ENCODE measurements around the gene ANKFY1. TPM values are rescaled to one million over a fixed set of nuclear protein-coding genes. Genes with fewer than 3 reads are reported as not detected.
A peak's percentile ranks its signal among the peaks of the same experiment; 100 is the strongest.
"Not testable (repeated sequence)": the region's sequence is repeated elsewhere in the genome, so short reads cannot be mapped to it uniquely, and the experiment has no call there.

The ANKFY1 gene
- total RNA-seq, 1 experiment from 2014 or later, result 15.4 TPM

DNA sequence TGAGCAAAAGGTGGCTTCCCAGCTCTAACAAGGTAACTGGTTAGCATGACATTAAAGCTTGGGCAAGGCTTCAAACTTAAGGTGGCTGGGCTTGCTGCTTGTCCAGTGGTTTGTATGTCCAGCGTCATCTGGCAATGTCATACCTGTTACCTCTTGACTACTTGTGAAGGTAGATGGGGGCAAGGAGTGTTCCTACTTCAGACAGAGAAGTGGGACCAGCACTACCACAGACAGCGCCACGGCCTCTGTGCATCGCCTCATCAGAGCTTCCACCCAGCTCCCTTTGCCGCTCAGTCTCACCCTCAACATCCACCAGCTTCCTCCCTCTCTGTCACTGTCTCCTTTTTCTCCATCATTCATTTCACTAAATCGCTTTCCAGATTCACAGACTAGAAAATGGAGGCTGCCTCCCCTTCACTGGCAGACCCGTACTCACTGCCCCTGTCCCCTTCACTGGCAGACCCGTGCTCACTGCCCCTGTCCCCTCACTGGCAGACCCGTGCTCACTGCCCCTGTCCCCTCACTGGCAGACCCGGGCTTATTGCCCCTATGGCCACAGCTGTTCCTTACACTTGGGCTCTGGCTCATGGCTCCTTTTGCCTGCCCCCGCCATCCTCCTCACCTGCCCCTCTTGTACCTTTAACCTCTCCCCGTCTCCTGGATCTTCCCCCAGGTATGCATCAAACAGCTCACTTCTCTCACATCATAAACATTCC lies 106.0 kb downstream of the ANKFY1 start:
- no peak for DNase-seq (ENCODE audit: low spot score)

DNA sequence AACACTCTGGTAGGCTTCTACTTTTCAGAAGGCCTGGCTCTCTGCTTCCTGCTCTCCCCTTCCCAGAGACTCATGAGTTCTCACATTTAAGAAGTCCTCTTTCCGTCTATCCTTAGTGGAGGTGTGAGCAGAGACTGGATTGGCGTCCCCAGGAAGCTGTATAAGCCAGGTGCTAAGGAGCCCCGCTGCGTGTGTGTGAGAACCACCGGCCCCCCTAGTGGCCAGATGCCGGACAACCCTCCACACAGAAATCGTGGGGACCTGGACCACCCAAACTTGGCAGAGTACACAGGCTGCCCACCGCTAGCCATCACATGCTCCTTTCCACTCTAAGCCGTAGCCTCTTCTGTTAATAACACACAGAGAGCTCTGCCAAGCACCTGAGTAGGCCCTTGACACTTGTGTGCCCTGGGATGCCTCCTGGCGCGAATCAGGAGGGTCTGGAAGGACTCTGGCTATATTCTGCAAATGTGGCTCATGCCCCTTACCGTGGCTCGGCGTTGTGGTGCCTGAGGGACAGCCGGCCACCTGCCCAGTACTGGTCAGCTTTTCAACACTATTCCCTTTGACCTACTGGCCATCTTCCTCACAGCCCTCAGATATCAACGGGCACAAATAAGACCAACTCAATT lies 106.9 kb downstream of the ANKFY1 start:
- no peak for DNase-seq (ENCODE audit: low spot score)

DNA sequence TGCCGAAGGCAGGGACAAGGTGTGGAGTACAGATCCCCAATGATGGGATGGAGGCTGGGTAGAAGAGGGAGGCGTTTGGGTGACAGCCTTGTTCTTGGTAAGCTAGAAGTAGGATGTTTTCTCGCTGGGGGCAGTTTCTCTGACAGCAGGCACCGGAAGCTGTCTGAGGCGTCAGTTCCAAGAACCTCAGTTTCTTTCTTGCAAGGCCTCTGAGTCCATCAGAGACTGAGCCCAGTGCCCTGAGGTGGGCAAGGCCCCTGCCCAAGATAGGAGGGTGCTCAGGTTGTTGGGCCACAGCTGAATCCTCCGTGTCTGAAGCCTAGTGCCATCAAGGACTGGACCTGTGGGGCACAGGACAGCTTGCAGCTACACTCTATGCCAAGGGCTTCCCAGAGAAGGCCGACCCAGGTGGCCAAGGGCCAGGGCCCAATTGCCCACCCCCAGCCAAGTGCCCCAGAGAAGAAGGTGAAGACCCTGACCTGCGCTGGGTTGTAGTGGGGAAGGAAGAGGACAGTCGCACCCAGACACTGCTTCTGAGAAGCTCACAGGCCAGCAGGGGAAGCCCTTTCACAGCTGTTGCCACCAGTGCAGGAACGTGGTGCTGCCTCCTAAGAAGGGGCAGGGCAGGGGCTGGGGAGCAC lies 107.7 kb downstream of the ANKFY1 start:
- DNase-seq (ENCODE audit: low spot score), result no peak

DNA sequence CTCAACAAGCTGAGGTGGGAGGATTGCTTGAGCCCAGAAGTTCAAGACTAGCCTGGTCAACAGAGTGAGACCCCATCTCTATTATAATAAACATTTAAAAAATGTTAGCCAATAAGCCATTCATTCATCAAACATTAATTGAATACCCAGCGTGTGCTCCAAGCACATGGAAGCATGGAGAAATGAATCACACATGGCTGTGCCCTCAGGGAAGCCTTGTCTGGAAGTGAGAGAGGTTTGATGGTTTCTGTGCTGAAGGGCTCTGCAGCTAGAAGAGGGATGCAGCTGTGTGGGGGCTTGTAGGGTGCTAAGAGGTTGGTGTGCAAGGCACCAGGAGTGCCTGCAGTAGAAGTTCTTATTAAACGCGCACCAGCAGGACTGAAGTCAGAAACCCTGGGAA lies 109.6 kb downstream of the ANKFY1 start:
- no peak for DNase-seq (ENCODE audit: low spot score)

DNA sequence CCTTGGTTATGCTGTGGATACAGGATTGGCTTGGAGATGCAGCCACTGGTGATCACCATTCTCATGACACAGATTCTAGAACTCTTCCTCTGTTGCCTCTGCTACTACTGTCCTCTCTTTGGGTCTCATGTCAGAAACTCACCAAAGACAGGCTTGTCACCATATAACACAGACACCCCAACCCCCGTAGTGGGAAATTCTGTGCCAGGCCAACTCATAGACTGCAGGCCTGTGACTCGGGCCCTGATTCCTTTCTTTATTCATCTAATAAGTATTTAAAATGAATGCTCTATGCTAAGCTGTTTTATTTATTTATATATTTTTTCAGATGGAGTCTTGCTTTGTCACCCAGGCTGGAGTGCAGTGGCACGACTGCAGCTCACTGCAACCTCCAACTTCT lies 111.3 kb downstream of the ANKFY1 start:
- no peak for DNase-seq (ENCODE audit: low spot score)

DNA sequence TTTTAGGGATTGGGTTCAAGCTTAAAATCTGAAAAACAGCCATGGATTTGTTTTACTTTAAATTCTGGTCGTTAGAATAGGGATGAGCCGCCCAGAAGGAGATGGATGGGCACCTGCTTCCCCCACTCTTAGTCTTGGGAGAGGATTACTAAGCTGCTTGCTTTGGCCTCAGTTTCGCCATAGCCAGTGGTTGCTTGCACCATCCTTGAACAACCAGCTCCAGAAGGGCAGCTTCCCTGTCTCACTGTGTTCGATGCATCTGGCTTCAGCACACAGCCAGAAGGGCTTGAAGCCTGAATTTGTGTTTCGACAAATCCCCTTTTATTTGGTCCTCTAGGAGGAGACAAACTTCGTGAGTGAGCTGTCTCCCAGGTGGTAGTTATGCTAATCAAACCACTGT lies 113.7 kb downstream of the ANKFY1 start:
- no peak for DNase-seq (ENCODE audit: low spot score)

DNA sequence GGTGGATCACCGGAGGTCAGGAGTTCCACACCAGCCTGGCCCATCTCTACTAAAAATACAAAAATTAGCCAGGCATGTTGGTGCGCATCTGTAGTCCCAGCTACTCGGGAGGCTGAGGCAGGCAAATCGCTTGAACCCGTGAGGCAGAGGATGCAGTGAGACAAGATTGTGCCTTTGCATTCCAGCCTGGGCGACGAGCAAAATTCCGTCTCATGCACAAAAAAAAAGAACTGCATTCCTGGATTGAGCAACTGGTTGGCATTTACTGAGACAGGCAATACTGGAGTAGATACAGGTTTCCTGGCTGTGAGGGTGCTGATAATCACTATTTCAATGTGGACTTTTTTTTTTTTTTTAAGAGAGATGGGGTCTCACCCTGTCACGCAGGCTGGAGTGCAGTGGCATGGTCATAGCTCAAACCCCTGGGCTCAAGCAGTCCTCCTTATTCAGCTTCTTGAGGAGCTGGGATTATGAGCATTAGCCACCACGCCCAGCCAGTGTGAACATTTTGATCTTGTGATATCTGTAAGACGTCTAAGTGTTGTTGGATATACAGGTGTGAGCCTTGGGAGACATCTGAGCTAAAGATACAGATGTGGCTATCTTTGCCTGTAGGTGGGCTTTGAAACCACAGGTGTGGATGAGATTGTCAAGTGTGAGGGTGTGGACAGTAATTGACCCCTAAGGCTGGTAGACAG lies 115.0 kb downstream of the ANKFY1 start:
- DNase-seq (ENCODE audit: low spot score), result no peak

DNA sequence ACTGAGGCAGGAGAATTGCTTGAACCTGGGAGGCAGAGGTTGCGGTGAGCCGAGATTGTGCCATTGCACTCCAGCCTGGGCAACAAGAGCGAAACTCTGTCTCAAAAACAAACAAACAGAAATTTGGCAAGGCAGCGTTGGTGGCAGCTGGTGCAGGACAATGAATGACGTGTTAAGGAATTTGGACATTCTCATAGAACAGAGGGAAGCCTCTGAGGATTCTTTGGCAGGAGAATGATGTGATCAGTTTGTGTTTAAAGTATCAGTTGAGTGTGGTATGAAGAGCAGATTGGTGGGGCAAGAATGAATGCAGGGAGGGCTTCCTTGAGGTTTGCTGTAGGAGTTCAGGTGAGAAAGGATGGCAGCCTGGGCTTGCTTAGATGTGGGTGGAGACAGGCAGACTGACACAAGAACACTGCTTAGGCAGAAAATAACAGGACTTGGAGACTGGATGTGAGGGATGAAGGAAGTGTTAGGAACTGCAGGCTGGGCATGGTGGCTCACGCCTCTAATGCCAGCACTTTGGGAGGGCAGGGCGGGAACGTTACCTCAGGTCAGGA lies 115.9 kb downstream of the ANKFY1 start:
- DNase-seq (ENCODE audit: low spot score), result no peak

DNA sequence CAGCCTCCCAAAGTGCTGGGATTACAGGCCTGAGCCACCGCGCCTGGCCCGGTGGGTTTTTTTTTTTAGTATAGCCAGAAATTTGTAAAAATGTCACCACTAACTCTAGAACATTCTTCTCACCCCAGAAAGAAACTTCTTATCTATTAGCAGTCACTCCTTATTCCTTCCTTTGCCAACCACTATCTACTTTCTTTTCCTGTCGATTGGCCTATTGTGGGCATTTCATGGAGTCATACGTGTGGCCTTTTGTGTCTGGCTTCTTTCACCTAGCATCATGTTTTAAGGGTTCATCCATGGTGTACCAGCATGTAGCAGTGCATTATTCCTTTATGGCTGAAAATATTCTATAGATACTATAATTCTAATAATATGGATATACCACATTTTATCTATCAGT lies 117.1 kb downstream of the ANKFY1 start:
- DNase-seq (ENCODE audit: low spot score), result no peak

DNA sequence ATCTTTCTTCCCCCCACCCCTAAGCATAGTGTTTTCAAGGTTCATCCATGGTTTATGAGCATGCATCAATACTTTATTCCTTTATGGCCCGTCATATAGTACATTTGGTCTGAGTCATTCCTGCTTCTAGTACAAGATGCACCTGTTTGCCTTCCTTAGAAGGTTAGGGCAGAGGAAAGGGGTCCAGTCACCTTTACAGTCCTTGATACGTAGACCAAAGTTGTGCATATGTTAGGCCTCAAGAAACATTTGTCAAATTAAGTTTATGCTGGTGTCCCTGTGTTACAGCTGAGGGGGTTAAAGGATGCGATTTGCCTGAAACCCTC lies 119.4 kb downstream of the ANKFY1 start:
- peak; percentile 4 for DNase-seq (ENCODE audit: low spot score)

DNA sequence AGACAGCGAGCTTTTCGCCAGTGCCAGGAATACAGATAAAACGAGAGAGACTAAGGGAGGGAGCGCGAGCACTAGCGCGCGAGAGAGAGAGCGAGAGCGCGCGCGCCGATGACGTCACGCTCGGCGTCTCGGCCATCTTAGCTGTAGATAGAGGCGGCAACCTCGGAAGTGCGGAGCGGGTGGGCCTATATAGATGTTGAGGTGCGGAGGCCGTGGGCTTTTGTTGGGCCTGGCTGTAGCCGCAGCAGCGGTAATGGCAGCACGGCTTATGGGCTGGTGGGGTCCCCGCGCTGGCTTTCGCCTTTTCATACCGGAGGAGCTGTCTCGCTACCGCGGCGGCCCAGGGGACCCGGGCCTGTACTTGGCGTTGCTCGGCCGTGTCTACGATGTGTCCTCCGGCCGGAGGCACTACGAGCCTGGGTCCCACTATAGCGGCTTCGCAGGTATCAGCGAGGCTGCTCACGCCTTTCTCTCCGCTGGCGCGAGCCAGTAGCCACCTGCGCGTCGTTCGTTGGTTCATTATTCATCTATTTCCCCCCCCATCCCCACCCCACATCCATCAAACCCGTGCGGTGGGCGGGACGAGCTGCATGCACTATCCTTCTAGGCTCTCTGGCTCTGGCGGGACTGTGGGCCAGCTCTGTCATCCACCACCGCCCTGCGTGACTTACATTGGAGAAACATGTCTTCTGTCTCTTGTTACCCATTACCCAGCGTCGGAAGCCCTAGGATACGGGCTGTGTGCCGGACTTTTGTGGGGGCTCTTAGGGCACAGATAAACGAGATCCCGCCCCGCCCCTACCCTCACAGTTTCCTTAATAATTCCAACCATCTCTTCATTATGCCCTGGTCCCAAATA lies 120.0 kb downstream of the ANKFY1 start:
- peak; percentile 87 for DNase-seq (ENCODE audit: low spot score)

DNA sequence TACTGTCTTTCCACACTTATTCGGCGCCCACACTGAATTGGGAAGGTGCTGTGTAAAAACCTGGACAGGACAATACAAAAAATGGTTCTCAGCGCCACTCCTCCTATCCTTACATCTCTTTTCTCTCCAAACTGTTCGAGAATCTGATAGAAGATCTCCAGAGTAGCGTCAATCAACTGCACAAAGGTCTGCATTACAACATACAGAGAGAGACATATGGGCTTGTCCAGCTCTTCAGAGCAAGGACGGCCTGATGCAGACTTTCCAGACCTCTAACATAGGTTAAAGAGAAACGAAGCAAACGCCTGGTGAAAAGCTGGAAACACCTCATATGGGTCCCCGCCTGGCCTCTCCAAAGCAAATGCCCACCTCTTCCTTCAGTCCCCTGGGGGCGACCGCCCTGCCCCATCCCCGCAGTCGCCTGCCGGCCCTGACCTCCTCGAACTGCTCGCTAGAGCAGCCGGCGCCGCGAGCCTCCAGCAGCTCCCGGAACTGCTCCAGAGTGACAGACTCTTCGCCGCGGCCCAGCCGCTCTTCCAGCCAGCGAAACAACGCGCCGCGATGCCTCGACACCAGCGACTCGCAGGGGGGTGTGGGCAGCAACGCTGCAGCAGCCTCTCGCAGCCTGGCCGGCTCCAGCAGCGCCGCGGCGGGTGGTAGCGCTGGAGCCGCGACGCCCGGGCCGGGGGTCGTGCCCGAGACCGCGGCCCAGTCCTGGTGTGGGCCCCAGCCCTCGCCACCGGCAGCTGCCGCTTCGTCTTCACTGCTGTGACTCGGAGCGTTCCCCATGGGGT lies 121.5 kb downstream of the ANKFY1 start:
- DNase-seq (ENCODE audit: low spot score), result peak; percentile 25

DNA sequence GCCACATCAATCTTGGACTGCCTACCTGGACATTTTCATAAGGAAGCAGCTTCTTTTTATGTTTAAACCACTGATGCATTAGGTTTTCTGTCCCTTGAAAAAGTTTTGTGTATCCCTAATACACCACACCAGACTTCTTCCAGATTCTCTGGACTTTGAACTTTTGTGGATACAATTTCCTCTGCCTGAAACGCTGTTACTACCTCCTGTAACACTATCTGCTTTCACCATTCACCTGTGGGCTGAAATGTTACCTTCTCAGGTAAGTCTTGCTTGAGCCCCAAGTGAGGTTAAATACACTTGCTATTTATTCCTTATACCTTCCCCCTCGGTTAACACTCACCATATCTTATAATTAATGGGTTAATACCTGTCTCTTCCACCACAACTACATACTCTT lies 123.7 kb downstream of the ANKFY1 start:
- no peak for DNase-seq (ENCODE audit: low spot score)

DNA sequence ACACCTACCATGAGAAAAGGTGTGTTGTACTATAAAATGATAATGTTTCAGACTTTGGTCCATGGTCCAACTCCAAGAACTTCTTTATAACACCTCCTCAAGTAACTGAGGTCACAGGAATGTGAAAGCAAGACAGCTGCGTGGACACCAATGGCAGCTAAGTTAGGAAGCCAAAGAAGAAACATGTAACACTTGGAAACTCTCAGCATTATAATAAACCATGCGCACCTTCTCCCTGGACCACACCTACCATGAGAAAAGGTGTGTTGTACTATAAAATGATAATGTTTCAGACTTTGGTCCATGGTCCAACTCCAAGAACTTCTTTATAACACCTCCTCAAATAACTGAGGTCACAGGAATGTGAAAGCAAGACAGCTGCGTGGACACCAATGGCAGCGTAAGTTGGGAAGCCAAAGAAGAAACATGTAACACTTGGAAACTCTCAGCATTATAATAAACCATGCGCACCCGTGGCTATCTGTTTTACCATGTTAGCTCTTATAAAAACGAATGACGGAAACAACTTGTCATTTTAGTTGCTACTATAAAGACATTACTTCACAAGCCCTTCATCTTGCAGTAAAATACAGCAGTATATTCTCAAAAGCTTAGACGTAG lies 124.8 kb downstream of the ANKFY1 start:
- DNase-seq (ENCODE audit: low spot score), result not testable (repeated sequence)

DNA sequence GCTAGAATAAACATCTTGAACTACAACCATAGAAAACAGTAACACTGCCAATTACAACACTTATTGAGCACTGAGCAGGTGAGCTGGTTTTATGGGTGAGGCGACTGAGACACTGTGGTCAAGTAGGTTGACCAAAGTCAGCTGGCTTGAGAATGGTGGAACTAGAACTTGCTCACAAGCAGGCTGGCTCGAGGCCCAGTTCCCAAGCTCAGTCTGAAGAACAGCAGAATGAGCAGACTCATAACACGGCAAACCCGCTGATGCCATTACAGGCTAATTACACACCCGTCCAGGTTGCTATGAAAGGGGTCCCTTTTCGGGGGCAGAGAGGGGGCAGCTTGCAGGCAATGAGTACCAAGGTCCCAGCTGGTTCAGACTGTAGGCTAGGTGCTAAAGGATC lies 127.4 kb downstream of the ANKFY1 start:
- no peak for DNase-seq (ENCODE audit: low spot score)

DNA sequence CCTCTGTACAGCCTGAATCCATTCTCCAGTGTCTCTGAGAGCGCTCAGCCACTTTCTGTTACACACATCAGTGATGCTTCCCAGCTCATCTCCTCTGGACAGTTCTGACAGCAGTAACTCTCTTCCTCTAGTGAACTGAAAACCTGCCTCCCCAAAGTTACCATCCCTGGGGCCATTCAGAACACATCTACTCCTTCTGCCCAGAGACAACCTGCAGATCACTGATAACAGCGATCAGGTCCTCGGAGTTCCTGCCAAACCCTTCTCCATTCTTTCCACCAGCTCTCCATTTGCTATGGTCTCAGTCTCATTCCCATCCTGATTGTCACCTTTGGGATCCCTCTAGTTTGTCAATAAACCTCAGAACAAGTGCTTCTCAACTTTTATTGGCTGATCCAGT lies 128.3 kb downstream of the ANKFY1 start:
- no peak for DNase-seq (ENCODE audit: low spot score)

DNA sequence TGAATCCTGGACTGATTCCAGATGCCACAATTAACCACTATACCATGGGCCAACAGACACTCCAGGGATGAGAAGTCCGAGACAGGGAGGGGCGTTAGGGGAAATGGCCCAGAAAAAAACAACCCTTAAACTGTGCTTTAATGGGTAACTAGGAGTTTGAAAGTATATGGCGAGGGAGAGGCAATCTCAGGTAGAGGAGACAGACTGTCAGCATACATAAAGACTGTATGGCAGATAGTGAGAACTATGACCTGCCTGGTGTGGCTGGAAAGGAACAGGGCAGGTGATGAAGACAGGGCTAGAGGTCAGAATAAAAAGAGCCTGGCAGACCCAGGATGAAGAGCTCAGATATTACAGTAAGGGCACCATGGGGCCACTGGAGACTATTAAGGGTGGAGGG lies 129.1 kb downstream of the ANKFY1 start:
- no peak for DNase-seq (ENCODE audit: low spot score)

DNA sequence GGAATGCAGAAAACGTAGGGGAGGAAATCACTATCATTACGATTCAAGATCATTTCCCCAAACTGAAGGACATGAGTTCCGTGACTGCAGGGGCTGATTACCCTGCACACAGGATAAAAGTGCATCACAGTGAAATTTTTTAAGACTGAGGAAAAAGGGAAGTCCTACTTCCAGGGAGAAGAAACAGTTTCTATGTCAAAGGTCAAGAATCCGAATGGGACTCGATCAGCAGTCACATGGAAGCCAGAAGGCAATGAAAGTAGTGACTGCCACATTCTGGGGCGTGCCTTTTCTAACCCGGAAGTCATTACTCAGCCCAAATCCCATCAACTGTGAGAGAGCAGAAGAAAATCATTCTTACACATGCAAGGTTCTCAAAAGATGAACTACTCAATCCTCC lies 133.1 kb downstream of the ANKFY1 start:
- DNase-seq (ENCODE audit: low spot score), result peak; percentile 18

DNA sequence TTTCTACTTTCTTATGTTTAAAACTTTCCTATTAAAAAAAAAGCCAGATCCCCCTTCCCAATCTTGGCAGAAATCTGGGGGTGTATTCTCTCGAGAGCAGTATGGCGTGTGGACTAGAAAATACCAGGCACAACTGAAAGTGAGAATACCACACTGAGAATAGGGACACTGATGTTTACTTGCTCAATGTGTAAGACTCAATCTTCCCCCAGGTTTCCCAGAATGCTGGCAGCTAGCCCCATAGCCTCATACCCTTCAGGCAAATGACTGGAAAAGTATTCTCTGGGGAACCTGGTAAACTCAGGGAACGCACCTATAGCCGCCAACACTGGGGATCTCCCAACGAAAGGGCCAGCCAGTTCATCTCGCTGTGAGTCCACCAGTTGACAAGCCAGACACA lies 136.2 kb downstream of the ANKFY1 start:
- no peak for DNase-seq (ENCODE audit: low spot score)

DNA sequence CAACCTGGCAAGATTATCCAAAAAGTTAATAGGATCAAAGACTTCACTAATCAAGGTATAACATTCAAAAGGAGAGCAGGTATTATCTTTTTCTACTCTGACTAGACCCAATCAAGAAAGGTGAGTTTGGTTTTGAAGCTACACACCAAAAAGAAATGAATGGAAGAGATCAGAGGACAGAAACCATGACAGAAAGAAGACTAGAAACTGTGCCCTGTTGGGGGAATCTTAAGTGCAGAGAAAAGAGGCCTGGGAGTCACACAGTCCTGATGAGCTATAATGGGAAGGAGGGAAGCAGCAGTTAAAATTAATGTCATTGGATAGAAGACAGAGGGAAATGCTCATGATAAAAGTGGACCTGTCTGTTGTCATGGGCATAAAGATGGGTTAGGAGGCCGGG lies 138.2 kb downstream of the ANKFY1 start:
- no peak for DNase-seq (ENCODE audit: low spot score)

Data from HT-29 (cell line).